Embryonic facial prominence (tissue), 1 donor: ENCODE measurements around the gene BABAM2.

Experiments
- DNase-seq: peaks from one replicate; pipeline ENCODE4 v3.0.0-alpha.2; 2016; ENCODE audit errors: extremely low spot score

The BABAM2 gene

GRCh38 chr2:28312307-28313219 is 422.0 kb downstream of the BABAM2 start:
- DNase-seq = no peak

DNA sequence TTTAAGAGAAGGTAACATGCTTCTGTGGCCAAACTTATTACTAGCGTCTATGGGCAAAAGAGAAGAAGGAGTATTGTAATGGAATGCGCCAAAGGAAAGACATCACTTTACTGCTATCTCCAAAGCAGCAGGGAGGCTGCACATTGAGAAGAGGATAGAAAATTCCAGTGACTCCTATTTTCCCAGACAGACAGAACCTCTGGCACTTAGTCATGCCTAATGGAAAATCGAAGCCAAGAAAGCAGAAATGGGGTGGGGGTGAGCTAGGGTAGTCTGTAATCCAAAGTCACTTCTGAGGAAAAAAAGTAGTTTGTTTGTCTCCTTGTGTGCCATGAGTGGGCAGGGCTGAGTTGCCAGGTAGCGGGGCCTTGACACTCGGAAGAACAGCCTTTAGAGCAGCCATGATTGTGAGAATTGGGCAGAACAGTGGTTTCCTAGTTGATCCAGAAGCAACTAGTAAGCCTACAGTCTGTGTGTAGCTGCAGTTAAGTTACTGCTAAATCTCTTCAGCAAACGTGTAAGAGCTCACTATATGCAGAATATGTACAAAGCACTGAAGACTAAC is 422.8 kb downstream of the BABAM2 start:
- no peak for DNase-seq

GRCh38 chr2:28314968-28315367 is 424.4 kb downstream of the BABAM2 start:
- DNase-seq = no peak

DNA sequence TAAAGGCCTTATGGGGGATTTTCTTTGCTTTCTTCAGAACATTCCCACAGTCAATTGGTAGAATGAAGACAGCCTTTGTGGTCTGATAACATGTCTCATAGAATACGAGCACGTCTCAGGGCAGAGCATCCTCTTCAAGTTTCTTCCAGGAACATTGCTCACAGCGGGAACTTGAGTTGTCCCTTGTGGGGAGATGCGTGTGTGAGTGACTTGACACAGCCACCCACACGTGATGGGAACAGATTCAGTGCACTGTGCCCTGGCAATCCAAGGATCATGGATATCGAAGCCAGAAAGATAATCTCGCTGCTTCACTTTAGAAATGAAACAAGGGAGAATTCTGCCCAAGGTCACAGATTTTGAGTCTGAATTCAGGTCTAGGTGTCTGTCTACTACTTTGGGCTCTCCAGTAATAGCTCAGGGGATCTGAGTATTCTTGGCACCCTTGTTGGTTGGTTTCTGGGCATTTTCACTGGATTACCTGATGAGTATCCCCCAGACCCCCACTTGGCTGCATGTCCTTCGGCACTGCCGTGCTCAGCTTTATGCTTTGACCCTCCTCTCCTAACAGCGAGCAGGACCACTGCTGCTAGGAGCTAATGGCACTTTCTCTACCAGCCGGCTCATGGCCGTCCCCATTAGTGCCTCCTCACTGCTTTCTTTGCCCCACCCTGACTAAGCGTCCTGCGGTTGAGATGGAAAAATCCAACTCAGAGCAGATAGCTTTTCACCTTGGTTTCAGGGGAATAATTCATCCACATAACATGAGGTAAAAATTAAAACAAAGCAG is 426.2 kb downstream of the BABAM2 start:
- no peak for DNase-seq

DNA sequence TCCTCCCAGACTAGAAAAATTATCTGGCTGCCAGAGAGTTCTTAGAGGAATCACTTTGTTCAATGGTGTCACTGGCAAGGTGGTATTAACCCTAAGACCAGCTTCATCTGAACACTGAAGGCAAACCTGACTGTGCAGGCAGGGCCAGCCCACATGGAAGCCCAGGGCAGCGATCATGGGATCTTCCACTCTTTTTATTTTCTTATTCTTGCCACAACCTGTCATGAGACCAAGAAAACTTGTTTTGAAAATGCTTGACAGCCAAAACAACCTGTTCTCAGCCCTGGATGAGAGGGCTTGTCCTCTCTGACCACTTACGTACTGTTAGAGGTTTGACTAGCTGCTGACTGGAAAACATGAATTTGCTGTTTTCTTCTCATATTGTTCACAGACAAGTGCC is 426.9 kb downstream of the BABAM2 start:
- no peak for DNase-seq

DNA sequence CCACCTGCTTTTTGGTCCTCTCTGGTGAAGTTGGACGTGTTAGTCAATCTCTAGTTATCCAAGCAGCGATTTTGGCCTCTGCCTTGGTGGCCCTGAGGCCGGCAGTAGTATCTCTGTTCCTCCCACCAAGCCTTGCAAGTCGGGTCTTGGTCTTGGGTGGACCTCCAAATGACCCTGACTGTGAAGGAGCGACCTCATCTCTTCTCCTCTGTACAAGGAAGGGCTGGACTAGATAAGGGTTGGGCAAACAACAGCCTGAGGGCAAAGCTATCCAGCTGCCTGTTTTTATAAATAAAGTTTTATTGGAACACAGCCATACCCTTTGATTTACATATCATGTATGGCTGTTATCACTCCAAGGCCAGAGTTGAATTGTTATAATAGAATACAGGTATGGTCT is 427.5 kb downstream of the BABAM2 start:
- DNase-seq = no peak

- DNase-seq = no peak
Measured at GRCh38 chr2:28318462-28319117, 428.1 kb downstream of the BABAM2 start.

GRCh38 chr2:28319118-28320008 is 428.8 kb downstream of the BABAM2 start:
- no peak for DNase-seq

DNA sequence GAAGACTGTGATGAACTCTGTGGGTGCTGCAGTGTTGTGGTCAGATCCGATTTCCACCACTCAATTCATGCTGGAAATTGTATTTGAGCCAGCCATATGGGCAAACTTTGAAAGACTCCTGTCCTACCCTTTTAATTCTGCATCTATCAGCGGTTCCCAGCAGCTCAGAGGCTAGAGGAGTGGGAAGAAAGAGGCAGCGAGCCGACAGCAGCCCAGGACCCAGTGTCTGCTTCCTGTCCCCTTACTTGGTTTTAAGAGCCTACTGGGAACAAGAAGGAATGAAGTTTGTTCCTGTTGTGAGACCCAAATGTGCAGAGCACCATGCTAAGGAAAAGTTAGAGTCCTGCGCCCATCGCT is 429.5 kb downstream of the BABAM2 start:
- no peak for DNase-seq

- DNase-seq = no peak
Measured at GRCh38 chr2:28320371-28320770, 429.8 kb downstream of the BABAM2 start.

- DNase-seq = no peak
Measured at GRCh38 chr2:28321426-28321825, 430.9 kb downstream of the BABAM2 start.

DNA sequence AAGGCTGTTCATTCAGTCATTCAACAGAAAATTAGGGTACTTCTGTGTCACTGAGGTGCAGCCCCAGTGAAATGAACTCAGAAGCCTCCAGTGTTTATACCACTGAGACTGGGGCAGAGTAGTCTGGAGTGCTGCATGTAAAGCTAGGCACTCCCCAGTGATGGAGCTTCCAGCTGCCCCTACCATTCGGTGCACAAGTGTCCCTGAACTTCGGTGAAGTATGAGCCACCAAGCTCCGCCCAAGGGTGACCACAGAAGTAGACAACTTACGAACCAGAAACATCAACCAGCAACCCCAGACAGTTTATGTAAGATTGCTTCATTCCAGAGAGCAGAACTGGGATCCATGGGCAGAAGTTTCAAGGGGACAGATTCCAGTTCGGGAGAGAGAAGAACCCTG is 431.5 kb downstream of the BABAM2 start:
- no peak for DNase-seq

DNA sequence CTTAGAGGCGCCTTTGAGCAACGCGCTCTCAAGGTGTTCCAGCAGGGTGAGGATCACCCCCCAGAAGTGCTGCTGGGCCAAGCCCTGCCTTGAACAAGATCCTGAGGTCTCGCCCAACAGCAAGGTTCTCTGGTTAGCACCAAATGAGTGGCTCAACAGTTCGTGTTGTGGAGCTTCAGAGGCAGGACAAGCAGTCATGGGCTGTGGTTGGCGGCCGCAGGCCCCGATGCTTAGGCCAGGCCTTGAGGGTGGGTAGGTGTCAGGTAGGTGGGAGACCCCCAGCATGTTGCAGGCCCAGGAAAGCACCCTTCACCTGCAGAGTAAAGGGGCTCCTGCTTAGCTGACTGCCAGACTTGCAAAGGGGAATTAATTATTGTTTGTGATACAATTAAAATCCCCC is 431.9 kb downstream of the BABAM2 start:
- no peak for DNase-seq

DNA sequence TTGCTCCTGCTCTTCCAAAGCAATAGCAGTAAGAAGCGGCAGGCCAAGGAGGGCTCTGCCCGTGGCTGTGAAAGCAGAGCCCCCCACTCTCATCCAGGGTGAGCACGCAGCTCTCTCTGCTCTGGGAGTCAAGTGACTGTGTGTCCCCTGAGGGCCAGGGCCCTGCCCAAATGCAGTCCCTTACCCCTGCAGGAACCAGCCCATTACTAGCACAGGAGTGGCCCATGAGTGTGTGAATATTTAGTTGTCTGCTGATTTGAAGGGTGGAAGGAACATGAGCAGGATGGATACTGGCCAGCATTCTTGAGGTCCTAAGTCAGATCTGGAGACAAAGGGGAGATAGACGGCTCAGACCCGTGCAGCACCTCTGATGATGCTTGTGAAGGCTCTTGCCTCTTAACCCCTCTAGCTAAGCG is 432.5 kb downstream of the BABAM2 start:
- DNase-seq = no peak

- DNase-seq = no peak
Measured at GRCh38 chr2:28325173-28325566, 434.6 kb downstream of the BABAM2 start.

DNA sequence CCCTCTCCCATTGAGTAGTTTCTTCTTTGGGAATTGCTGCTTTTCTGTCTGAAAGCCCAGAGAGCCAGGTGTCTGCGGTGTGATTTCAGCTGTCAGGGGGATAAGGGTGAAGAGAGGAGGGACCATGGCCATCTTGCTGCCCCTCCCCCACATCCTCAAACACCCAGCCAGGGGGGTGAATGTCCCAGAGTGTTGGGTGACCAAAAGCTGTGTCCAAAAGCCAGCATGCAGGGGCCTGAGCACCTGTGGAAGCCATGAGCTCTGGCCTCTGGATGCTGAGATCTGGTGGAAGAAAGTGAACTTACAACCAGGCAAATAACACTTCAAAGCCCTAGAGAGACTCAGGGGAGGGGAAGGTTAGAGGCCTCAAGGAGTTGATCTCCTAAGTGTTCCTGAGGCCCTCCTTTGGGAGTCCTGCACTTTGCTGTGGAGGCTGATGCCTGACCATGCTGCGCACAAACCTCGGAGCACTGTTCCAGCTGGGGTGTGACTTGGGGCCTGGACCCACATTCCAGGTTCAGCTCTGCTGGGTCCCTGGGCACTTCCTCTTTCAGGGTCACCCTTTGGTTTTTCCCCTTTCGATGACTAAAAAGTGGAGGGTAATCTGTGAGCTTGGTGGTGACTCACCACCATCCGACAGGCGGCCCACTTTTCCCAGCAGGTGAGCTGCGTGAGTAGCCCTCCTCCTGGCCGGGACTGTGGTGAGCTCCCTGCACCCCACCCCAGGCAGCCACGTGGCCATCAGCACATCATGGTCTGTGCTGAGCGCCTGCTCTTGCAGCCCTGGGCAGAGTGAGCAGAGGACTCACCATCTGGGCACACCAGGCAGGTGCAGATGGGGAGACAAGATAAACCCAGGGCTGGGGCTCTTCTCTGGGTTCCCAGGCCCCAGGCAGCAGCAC is 435.3 kb downstream of the BABAM2 start:
- DNase-seq = no peak

GRCh38 chr2:28326469-28326805 is 435.9 kb downstream of the BABAM2 start:
- DNase-seq = no peak

DNA sequence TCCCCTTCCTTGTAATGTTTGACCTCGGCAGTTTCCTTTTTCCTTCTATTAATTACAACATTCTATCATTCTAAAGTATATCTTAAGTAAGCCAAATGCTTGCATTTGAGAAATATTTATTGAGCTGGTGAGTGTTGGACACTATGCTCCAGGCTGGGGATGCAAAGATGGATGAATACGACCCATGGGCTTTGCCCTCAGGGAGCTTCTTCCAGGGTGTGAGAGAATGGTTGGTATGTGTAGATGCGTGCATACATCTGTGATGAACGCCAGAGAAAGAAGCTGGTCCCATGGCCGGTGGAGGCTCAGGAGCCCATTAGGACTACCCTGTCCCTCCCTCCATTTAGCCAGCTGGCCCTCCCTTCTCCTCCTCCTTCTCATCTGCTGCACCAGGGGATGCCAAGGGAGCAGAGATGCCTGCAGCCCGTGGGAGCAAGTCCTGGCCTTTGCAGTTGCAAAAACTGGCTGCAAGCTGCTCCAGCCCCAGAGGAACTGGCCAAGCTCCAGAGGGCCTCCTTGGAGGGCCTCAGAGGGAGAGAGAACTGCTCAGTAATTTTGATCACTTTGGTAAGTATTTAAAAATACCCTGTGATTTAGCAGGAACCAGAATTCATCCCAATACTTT is 436.5 kb downstream of the BABAM2 start:
- no peak for DNase-seq

- DNase-seq = no peak
Measured at GRCh38 chr2:28327581-28327955, 437.0 kb downstream of the BABAM2 start.
